Prostate gland (tissue), 2 donors: Measurements from ENCODE around the gene RBM20. TPM values are rescaled to one million over a fixed set of nuclear protein-coding genes. Genes with fewer than 3 reads are reported as not detected.

ENCODE experiments used
- DNase-seq: peaks from one replicate; pipeline ENCODE4 v3.0.0-alpha.2; 2019; ENCODE audit warnings: low spot score
- H3K27ac ChIP-seq, 2 donors: fragments of 200-600 bp; sonication (generic); 2 replicates each; pipeline ENCODE4 v1.5.1; 2017 to 2019
- H3K27me3 ChIP-seq: fragments of 200-600 bp; sonication (generic); replicated peaks from 2 replicates; pipeline ENCODE4 v1.5.1; 2019; ENCODE audit not compliant: insufficient read depth
- H3K36me3 ChIP-seq, 2 donors: fragments of 200-600 bp; sonication (generic); 1 replicate in 1 of 2; 2 replicates in 1 of 2; pipeline versions ENCODE4 v1.5.1 to v1.8.1; 2017 to 2019
- H3K4me1 ChIP-seq: fragments of 200-600 bp; sonication (generic); replicated peaks from 2 replicates; pipeline ENCODE4 v1.5.1; 2019
- H3K4me3 ChIP-seq, 2 donors: fragments of 200-600 bp; sonication (generic); 2 replicates each; pipeline ENCODE4 v1.5.1; 2017 to 2019
- H3K9me3 ChIP-seq: fragments of 200-600 bp; sonication (generic); 2 replicates; pipeline ENCODE4 v1.5.1; 2017
- CTCF ChIP-seq, 4 experiments: fragments of 200-600 bp in 2 of 4; fragments of 450-650 bp in 2 of 4; sonication (generic) in 2 of 4; IDR thresholded peaks; 1 replicate in 3 of 4; 2 replicates in 1 of 4; pipeline ENCODE4 v1.5.1; 2016 to 2019; ENCODE audit warnings: antibody characterized with exemption in 4 of 4, mild to moderate bottlenecking in 2 of 4, moderate library complexity in 2 of 4
- POLR2A ChIP-seq: fragments of 450-650 bp; IDR thresholded peaks from one replicate; pipeline ENCODE4 v1.6.1; 2016; ENCODE audit warnings: antibody characterized with exemption, mild to moderate bottlenecking
- POLR2AphosphoS5 ChIP-seq: sonication (generic); formaldehyde crosslinking; IDR thresholded peaks from one replicate; pipeline ENCODE4 v1.6.1; 2017; ENCODE audit warnings: antibody characterized with exemption
- WGBS: methylation state at CpG from one replicate; pipeline ENCODE4 v1.1.5; 2018; 5-methylcytosine and 5-hydroxymethylcytosine counted together
- intact Hi-C: fragments of 100-400 bp; cut with DNase I; formaldehyde crosslinking; loops from one replicate; pipeline ENCODE4 v1.14.2; 2022
- total RNA-seq, 2 donors: library from RNA; depleted of rRNA; stranded (reverse); fragments of >200 nt; gene quantifications; one replicate each; pipeline ENCODE4 v1.1.0, GENCODE V29; 2016

Gene RBM20
- total RNA-seq, 2 donors from 2014 or later = 0.41 to 2.8 TPM

- Histone ChIP-seq H3K4me3 (no peak overlapping the region), H3K27ac (peak overlapping the region; percentile 71 to 90), H3K36me3 (no peaks in the 10 kb centered on the region), H3K9me3 (no peaks in the 10 kb centered on the region), H3K27me3 (no peaks in the 10 kb centered on the region), H3K4me1 (peaks cover 40% of the 10 kb centered on the region)
- WGBS = 11% methylated on average over 2 of the region's 2 CpGs
- intact Hi-C loops = loop anchor here (5.0 kb wide), 1 partner anchor 35 kb away; the partner anchor contains the start of gene PDCD4
- peak; percentile 63 for DNase-seq
- TF ChIP-seq POLR2A = no peak
- TF ChIP-seq POLR2AphosphoS5 = peak; percentile 88
- TF ChIP-seq CTCF (IDR thresholded peaks at IDR 0.05) = no peak
These were observed 193.5 kb downstream of the RBM20 start for GRCh38 chr10:110837418-110838171.

- H3K27ac ChIP-seq = peak overlapping the region in 1 of 2 donors; percentile 90
- no peaks in the 10 kb centered on the region for H3K9me3 ChIP-seq
- intact Hi-C loops = no loop called here
- H3K36me3 ChIP-seq = no peaks in the 10 kb centered on the region
- peak; percentile 32 for DNase-seq
- no peaks in the 10 kb centered on the region for H3K27me3 ChIP-seq
- H3K4me1 ChIP-seq = peaks cover 31% of the 10 kb centered on the region
- TF ChIP-seq POLR2AphosphoS5 (no peak), CTCF (IDR thresholded peaks at IDR 0.05) (no peak), POLR2A (no peak)
- no peak overlapping the region for H3K4me3 ChIP-seq
- 46% methylated on average over 4 of the region's 5 CpGs for WGBS
These were observed 196.2 kb downstream of the RBM20 start for GRCh38 chr10:110840225-110840922.

GRCh38 chr10:110840923-110841428, 196.8 kb downstream of the RBM20 start:
- no peak overlapping the region for H3K4me3 ChIP-seq
- 78% methylated on average over 3 of the region's 3 CpGs for WGBS
- no peaks in the 10 kb centered on the region for H3K27me3 ChIP-seq
- H3K27ac ChIP-seq = peak overlapping the region in 1 of 2 donors; percentile 90
- TF ChIP-seq POLR2AphosphoS5 (no peak), POLR2A (no peak), CTCF (IDR thresholded peaks at IDR 0.05) (no peak)
- intact Hi-C loops = no loop called here
- H3K4me1 ChIP-seq = peaks cover 34% of the 10 kb centered on the region
- DNase-seq = no peak
- no peaks in the 10 kb centered on the region for H3K9me3 ChIP-seq
- no peaks in the 10 kb centered on the region for H3K36me3 ChIP-seq

GRCh38 chr10:110841767-110842267, 197.7 kb downstream of the RBM20 start:
- peak overlapping the region in 1 of 2 donors; percentile 25 for H3K27ac ChIP-seq
- no peak for TF ChIP-seq POLR2AphosphoS5
- TF ChIP-seq CTCF (IDR thresholded peaks at IDR 0.05) = no peak
- no peak for TF ChIP-seq POLR2A
- H3K4me1 ChIP-seq = peaks cover 28% of the 10 kb centered on the region
- H3K36me3 ChIP-seq = no peaks in the 10 kb centered on the region
- no peaks in the 10 kb centered on the region for H3K27me3 ChIP-seq
- 95% methylated on average over 9 of the region's 9 CpGs for WGBS
- no peak overlapping the region for H3K4me3 ChIP-seq
- no peak for DNase-seq
- H3K9me3 ChIP-seq = no peaks in the 10 kb centered on the region
- intact Hi-C loops = no loop called here
